ENCODE measurements around the gene SUMO3.

- TF ChIP-seq EED (IDR thresholded peaks at IDR 0.05; ENCODE audit: low read depth) (no peak), NFYB (IDR thresholded peaks at IDR 0.05; ENCODE audit: insufficient read depth, low read depth, low read length) (no peak), CTCF (IDR thresholded peaks at IDR 0.05 in 2 of 3, conservative IDR thresholded peaks at IDR 0.05 in 1 of 3; ENCODE audit: control insufficient read depth in 2 of 3, extremely low read depth in 1 of 3, insufficient read depth in 1 of 3, low read depth in 3 of 3, low read length in 3 of 3) (no peak), EZH2 (IDR thresholded peaks at IDR 0.05; ENCODE audit: borderline replicate concordance, control insufficient read depth, low read depth, low read length) (no peak), RAD21 (IDR thresholded peaks at IDR 0.05; ENCODE audit: insufficient read depth, low read depth, low read length) (no peak)
These were observed 31.8 kb upstream of the SUMO3 start for GRCh38 chr21:44849616-44850130.
